Measurements from ENCODE around the gene DIDO1.

DIDO1 gene

DNA sequence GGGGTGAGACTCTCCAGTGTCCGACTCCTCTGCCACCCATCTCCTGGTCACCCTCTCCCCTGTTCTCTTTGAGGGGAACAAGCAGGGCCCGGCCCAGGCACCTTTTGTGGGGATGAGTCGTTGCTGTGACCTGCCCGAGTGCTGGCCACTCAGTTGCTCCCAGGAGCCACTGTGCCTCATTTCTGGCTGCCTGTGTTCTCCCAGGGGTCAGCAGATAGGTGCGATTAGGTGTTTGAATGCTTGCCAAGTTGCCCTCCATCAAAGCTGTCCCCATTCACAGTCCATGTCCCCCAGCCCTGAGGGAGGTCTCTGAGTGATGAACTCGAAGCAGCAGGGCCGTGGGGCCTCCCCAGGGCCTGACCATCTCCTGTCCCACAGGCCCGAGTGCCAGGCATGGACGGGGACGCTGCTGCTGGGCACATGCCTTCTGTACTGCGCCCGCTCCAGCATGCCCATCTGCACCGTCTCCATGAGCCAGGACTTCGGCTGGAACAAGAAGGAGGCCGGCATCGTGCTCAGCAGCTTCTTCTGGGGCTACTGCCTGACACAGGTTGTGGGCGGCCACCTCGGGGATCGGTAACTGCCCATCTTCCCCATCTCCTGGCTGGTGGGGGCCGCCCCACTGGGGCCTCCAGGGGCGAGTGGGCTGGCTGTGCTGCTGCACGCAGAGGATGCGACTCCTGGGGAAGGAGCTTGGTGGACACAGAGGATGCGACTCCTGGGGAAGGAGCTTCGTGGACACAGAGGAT is 30.3 kb upstream of the DIDO1 start:
- no peaks in the 10 kb centered on the region for H3K36me3 ChIP-seq (ENCODE audit: low read length)
- no peaks in the 10 kb centered on the region for H4K20me1 ChIP-seq (ENCODE audit: low read depth, low read length)
- no peak overlapping the region for H3K27ac ChIP-seq (ENCODE audit: low read depth, low read length)
- H3K4me2 ChIP-seq (ENCODE audit: low read depth, low read length, poor library complexity, severe bottlenecking), result no peak overlapping the region
- H3K27me3 ChIP-seq (ENCODE audit: low read length), result no peaks in the 10 kb centered on the region
- no peaks in the 10 kb centered on the region for H3K9me3 ChIP-seq (ENCODE audit: insufficient read depth, low read length)
- H2AFZ ChIP-seq (ENCODE audit: low read depth, low read length, severe bottlenecking), result no peak overlapping the region
- H3K9ac ChIP-seq (ENCODE audit: low read length), result no peak overlapping the region
- no peak overlapping the region for H3K4me3 ChIP-seq (ENCODE audit: insufficient read depth, low read length, poor library complexity, severe bottlenecking)
- TF ChIP-seq, protein P1, sequence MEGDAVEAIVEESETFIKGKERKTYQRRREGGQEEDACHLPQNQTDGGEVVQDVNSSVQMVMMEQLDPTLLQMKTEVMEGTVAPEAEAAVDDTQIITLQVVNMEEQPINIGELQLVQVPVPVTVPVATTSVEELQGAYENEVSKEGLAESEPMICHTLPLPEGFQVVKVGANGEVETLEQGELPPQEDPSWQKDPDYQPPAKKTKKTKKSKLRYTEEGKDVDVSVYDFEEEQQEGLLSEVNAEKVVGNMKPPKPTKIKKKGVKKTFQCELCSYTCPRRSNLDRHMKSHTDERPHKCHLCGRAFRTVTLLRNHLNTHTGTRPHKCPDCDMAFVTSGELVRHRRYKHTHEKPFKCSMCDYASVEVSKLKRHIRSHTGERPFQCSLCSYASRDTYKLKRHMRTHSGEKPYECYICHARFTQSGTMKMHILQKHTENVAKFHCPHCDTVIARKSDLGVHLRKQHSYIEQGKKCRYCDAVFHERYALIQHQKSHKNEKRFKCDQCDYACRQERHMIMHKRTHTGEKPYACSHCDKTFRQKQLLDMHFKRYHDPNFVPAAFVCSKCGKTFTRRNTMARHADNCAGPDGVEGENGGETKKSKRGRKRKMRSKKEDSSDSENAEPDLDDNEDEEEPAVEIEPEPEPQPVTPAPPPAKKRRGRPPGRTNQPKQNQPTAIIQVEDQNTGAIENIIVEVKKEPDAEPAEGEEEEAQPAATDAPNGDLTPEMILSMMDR (IDR thresholded peaks at IDR 0.05; ENCODE audit: insufficient read depth, low read length, poor library complexity, severe bottlenecking), result no peak
- TF ChIP-seq EZH2phosphoT487 (conservative IDR thresholded peaks at IDR 0.05; ENCODE audit: low read length), result no peak
- H3K9me2 ChIP-seq (replicated peaks; ENCODE audit: insufficient read depth, low read length), result no peaks in the 10 kb centered on the region
- peaks cover 18% of the 10 kb centered on the region for H3F3A ChIP-seq (ENCODE audit: insufficient read depth)
- peaks cover 25% of the 10 kb centered on the region for H3K79me2 ChIP-seq (ENCODE audit: insufficient read depth, low read length)

DNA sequence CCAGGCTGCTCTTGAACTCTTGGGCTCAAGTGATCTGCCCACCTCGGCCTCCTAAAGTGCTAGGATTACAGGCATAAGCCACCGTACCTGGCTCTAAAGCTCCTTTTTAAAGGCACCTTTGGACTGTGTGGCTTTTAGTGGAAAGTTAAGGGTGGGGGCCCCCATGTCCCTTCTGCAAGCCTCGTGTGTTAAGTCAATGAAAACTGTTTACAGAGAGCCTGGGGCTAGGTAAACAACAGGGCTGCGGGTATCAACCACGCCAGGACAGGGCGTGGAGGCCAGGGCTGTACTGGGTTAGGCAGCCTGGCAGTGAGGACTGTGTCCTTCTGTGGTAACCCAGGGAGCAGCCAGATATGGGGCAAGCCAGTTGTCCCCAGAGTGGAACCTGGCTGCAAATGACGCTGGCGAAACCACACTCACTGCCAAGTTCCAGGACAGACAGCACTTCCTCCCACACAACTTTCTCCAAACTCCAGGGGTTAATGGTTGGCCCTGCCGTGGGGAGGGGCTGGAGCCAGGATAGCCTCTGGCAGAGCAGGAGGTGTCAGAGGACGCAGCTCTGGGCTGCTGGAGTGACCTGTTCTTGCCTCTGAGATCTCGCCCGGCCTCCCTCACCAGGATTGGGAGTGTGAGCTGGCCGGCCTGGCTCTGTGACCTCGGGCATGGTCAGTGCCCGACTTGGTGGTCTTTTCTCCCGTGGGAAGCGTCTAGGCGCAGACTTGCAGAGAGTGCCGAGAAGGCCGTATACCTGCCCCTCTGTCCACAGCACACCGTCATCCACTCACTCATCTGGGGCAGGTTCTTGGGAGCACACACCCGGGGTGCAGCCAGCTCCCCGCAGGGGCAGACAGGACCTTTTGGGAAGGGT is 29.4 kb upstream of the DIDO1 start:
- no peak overlapping the region for H3K9ac ChIP-seq (ENCODE audit: low read length)
- H3K27ac ChIP-seq (ENCODE audit: low read depth, low read length), result no peak overlapping the region
- no peak overlapping the region for H3K4me3 ChIP-seq (ENCODE audit: insufficient read depth, low read length, poor library complexity, severe bottlenecking)
- H3K79me2 ChIP-seq (ENCODE audit: insufficient read depth, low read length), result peaks cover 25% of the 10 kb centered on the region
- H3K9me3 ChIP-seq (ENCODE audit: insufficient read depth, low read length), result no peaks in the 10 kb centered on the region
- no peaks in the 10 kb centered on the region for H3K36me3 ChIP-seq (ENCODE audit: low read length)
- H3K4me2 ChIP-seq (ENCODE audit: low read depth, low read length, poor library complexity, severe bottlenecking), result no peak overlapping the region
- H3K27me3 ChIP-seq (ENCODE audit: low read length), result no peaks in the 10 kb centered on the region
- no peaks in the 10 kb centered on the region for H4K20me1 ChIP-seq (ENCODE audit: low read depth, low read length)
- H3F3A ChIP-seq (ENCODE audit: insufficient read depth), result peaks cover 18% of the 10 kb centered on the region
- no peak for TF ChIP-seq EZH2phosphoT487 (conservative IDR thresholded peaks at IDR 0.05; ENCODE audit: low read length)
- TF ChIP-seq, protein P1 (IDR thresholded peaks at IDR 0.05; ENCODE audit: insufficient read depth, low read length, poor library complexity, severe bottlenecking), result no peak
- no peaks in the 10 kb centered on the region for H3K9me2 ChIP-seq (replicated peaks; ENCODE audit: insufficient read depth, low read length)
- no peak overlapping the region for H2AFZ ChIP-seq (ENCODE audit: low read depth, low read length, severe bottlenecking)

DNA sequence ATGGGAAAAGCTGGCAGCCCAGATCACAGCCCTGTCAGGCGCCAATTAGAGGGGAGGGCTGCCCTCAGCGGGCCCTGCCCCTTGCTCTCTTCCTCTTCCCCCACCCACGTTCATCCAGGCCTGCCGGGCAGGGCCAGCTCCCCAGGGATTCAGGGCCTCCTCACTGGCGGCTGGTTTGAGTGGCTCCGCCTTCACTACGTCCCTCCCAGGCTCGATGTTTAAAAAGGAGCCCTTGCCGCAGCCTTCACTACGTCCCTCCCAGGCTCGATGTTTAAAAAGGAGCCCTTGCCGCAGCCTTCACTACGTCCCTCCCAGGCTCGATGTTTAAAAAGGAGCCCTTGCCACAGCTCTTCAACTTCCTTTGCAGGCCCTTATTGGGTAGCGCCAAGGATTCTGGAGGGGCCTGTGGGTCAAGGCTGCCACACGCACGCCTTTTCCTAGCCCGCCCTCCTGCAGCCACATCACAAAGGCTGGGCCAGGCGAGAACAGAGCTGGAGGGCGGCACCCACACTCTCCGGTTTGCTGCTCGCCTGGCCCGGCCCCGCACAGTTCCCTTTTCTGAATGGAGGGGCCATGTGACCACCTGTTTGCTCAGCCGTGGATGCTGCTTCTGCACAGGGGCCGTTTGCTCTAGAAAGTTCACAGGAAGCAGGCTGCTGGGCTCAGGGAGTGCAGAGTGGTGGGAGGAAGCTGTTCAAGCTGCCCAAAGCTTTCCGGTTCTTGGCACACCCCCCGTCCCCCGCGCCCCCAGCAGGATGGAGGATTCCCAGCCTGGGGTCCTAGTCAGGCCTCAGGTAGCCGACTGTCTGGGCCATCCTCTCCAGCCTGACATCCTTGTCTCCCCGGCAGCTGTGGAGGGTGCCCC is 27.8 kb upstream of the DIDO1 start:
- peaks cover 18% of the 10 kb centered on the region for H3F3A ChIP-seq (ENCODE audit: insufficient read depth)
- H3K27ac ChIP-seq (ENCODE audit: low read depth, low read length), result peak overlapping the region; percentile 94
- no peaks in the 10 kb centered on the region; the same call in 1 of the 2 replicates for H3K9me3 ChIP-seq (ENCODE audit: insufficient read depth, low read length)
- peak overlapping the region; percentile 75 for H3K4me3 ChIP-seq (ENCODE audit: insufficient read depth, low read length, poor library complexity, severe bottlenecking)
- H4K20me1 ChIP-seq (ENCODE audit: low read depth, low read length), result no peaks in the 10 kb centered on the region
- H3K79me2 ChIP-seq (ENCODE audit: insufficient read depth, low read length), result peaks cover 25% of the 10 kb centered on the region
- TF ChIP-seq, protein P1 (IDR thresholded peaks at IDR 0.05; ENCODE audit: insufficient read depth, low read length, poor library complexity, severe bottlenecking), result no peak
- H2AFZ ChIP-seq (ENCODE audit: low read depth, low read length, severe bottlenecking), result no peak overlapping the region
- no peaks in the 10 kb centered on the region for H3K36me3 ChIP-seq (ENCODE audit: low read length)
- H3K27me3 ChIP-seq (ENCODE audit: low read length), result no peaks in the 10 kb centered on the region
- H3K9ac ChIP-seq (ENCODE audit: low read length), result peak overlapping the region; percentile 78
- no peaks in the 10 kb centered on the region for H3K9me2 ChIP-seq (replicated peaks; ENCODE audit: insufficient read depth, low read length)
- peak overlapping the region; percentile 98 for H3K4me2 ChIP-seq (ENCODE audit: low read depth, low read length, poor library complexity, severe bottlenecking)

All from SU-DHL-6 (cell line).